ENCODE data around the gene TTLL5.
A peak's percentile ranks its signal among the peaks of the same experiment; 100 is the strongest.

The TTLL5 gene

GRCh38 chr14:75876530-75876929 is 215.5 kb downstream of the TTLL5 start:
- DNase-seq: no peak

GRCh38 chr14:75877292-75877691 is 216.2 kb downstream of the TTLL5 start:
- DNase-seq: no peak

- no peak for DNase-seq
These were observed 216.8 kb downstream of the TTLL5 start for GRCh38 chr14:75877884-75878283.

GRCh38 chr14:75879031-75879430 is 218.0 kb downstream of the TTLL5 start:
- DNase-seq: peak in 1 of 5 experiments; percentile 46

- DNase-seq: no peak
These were observed 219.5 kb downstream of the TTLL5 start for GRCh38 chr14:75880512-75880911.

- DNase-seq: peak in 1 of 5 experiments; percentile 7
These were observed 220.9 kb downstream of the TTLL5 start for GRCh38 chr14:75881994-75882393.

DNA sequence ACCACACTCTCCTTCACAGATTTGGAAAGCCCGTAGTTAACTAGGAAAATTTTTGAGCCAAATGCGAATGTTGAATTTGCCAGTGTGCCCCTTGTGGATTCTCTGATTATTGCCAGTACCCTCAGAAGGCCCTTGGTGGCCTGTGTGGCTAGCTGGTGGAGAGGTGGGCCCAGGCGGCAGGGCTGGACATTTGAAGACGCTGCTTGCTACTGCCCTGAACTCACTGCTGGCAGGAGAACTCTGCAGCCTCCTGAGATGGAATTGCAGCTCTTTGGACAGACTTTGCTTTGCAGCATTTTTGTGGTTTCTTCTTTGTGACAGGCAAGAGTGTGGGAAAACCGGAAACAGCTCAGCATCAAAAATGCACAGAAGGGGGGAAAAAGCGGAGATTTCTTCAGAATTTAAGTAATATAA is 223.2 kb downstream of the TTLL5 start:
- DNase-seq: no peak

DNA sequence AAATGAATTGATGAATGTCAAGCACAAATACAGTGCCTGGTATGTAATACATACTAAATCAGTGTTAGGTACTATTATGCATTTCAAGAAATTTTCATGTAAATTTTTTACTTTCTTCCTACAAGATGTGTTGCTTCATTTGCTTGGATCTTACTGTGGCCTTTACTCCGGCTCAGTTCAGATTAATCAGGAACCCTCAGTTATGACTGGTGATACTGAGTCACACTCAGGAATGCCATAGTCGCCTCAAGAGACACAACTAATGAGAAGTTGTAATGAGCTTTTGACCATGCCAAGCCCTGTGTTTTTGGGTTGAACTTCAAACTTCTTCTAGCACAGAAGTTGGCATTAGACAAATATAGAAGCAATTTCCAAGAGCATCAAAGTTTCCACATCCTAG is 224.8 kb downstream of the TTLL5 start:
- DNase-seq: no peak

DNA sequence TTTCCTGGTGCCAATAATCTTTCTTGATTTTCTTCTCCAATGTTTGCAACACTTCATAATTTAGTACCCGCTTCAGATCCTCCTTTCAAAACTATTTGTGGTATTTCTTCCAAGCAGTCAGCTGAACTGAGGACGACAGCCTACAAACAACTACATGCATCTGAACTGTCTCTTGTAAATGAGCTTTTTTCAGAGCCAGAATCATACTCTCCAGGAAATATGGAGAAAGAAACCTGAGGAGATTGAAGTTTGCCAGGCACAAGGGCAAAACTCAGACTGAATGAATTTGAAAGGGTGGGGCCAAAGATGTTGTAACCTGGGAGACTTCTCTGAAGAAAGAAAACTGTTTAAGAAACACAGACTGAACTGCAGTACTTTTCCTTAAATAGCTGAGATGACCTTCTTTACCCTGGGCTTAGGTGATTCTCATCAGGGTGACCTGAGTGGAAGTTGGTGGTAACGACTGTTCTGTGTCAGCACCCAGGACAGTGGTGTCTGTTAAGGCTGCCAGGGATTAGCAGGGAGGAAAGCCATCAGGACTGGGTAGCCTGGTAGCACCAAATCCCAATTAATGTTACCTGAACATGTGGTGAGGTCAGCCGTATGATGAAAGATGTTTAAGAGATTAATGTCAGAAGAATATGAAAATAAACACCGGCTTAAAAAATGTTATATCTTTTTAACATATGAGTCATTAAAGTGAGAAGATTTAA is 225.7 kb downstream of the TTLL5 start:
- DNase-seq: no peak

DNA sequence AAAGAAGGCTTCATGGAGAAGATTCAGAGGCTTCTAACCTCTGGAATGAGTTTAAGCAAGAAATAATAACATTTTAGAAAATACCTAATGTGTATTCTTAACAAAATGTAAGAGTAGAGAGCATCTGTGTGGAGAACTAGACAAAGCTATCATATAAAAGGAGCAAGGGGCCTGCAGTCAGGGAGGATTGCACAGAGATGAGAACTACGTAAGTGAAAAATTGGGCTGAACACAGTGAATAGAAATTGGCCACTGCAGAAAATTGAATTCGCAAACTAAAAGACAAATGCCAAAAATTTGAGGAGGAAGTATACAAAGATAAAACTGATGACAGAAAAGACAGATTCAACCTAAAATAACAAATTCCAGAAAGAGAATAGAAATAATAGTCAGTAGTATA is 227.9 kb downstream of the TTLL5 start:
- DNase-seq: no peak

GRCh38 chr14:75896341-75896740 is 235.3 kb downstream of the TTLL5 start:
- DNase-seq: no peak

- no peak for DNase-seq
These were observed 243.3 kb downstream of the TTLL5 start for GRCh38 chr14:75904311-75904710.

GRCh38 chr14:75905147-75905904 is 244.3 kb downstream of the TTLL5 start:
- DNase-seq: no peak

GRCh38 chr14:75906228-75906627 is 245.2 kb downstream of the TTLL5 start:
- DNase-seq: no peak

DNA sequence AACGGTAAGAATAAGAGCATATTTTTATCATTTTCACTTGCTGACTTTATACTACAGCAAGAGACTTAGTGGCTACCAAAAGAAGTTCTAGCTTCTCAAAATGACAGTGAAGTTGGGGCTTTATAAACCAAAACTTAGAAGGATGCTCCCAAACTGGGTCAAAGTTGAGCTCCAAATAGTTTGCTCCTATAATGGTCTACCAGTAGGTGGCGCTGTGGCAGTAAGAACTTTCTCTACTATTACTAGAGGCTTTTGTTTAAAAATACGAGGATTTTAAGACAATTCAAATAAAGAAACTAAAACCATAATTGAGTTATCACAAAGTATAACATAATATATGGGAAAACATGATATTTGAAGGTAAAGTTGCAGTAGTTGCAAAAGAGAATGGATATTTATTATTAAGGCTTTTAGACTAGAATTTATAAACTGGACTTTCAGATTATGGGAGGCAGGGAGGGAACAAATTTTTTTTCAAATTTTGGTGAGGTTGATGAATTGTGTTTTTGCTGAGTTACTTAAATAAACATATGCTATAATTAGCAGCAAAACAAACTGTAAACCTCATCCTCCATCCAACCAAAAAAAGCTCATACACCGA is 245.7 kb downstream of the TTLL5 start:
- peak; percentile 16 to 58 (median 35) for DNase-seq

GRCh38 chr14:75907756-75908359 is 246.8 kb downstream of the TTLL5 start:
- DNase-seq: no peak

DNA sequence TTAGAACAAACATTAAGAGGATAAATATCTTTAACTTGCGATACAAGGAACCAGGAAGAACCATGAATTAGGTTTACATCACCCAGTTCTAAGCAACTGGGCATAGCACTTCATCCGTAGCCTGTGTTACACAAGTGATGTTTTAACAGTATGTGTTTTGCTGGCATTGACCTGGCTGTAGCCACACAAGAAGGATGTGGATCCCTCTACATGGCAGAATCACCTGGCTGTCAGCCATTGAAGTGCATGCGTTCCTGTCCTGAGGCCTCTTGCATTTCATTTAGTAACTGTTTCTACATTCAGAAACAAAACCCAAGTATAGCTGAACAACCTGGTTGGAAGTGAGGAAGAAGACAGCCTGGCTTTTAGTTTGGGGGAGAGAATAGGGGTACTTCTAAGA is 248.6 kb downstream of the TTLL5 start:
- DNase-seq: no peak

DNA sequence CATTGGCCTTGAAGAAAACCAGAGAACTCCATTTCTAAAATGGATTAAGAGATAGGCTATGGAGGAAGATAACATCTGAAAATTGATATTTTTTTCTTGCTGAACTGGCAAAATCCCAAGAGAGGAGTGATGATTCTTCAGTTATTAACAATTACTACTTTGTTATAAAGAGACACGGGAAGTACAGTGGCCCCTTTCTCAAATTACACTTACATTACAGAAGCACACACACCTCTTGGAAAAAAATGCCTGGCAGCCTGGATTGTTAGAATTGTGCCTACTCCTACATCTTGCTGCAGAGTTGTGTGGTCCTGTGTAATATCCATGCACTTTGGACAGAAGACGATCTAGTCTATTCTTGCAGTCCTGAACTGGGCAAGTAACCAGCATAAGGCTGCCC is 249.0 kb downstream of the TTLL5 start:
- DNase-seq: no peak

GRCh38 chr14:75911883-75912282 is 250.8 kb downstream of the TTLL5 start:
- DNase-seq: no peak

DNA sequence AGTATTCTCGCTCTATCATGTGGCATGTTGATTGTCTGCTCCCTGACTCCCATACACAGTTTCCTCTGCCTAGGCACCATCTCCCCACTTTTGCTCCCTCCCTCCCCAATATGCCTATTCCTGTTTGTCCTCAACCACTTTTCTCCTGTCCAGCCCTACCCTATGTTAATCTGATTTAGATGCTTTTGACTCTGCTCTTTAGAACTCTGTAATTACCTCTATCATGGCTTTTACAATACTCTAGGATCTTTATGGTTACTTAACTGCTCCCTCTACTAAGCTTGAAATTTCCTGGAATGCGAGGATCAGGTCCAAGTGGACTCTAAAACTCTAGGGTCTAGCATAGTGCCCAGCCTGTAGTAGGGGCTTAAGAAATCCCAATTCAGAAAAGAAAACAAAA is 252.1 kb downstream of the TTLL5 start:
- no peak for DNase-seq

- no peak for DNase-seq
These were observed 254.0 kb downstream of the TTLL5 start for GRCh38 chr14:75915045-75915444.

DNA sequence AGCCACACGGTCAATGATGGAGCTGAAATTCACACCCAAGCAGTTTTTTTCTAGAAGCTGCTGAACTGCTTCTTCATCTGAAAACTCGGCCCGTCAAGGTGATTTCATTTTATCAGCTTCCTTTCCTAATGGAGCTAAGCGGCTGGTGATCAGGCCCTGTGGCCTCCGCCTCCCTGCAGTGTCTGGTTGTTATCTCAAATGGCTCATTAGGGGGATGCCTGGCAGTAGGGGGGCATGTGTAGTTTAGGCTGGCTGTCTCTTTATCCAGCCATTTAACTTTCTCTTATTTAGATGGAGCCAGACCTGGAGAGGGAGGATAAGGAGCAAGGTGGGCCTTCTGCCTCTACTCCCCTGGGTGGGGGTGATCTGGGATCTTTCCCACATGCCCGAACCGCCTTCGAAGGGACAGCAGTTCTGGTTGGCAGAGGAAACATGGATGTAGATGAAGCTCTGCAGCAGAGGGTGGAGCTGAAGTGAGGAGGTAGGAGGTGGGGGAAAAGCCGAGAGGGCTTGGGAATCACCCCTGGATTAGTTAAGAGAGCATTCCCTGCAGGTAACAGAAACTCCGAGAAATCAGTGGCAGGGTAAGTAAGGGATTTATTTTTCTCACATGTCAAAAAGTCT is 256.4 kb downstream of the TTLL5 start:
- DNase-seq: no peak

DNA sequence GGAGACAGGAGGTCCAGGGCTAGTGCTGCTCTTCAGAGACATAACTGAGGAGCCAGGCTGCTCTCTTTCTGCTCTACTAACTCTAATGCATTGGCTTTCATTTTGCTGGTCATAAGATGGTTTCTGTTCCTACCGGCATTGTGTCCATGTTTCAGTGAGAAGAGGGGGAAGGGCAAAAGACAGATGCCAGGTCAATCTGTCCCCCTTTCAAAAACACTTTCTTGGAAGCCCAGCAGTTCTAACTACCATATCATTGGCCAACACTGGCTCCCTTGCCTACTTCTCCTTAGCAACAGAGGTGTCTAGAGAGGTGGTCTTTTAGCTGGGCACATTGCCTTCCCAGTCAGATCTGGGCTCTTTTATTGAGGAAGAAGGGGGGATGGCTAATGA is 256.9 kb downstream of the TTLL5 start:
- DNase-seq: no peak

All from T-helper 2 cell (primary cell).